ENCODE data around the gene AK9. TPM values are rescaled to one million over a fixed set of nuclear protein-coding genes. Genes with fewer than 3 reads are reported as not detected.

Gene AK9
- total RNA-seq, 1 donor from 2014 or later, result 4.8 TPM

GRCh38 chr6:109706513-109706912, 15.5 kb upstream of the AK9 start:
- TF ChIP-seq, protein P1, sequence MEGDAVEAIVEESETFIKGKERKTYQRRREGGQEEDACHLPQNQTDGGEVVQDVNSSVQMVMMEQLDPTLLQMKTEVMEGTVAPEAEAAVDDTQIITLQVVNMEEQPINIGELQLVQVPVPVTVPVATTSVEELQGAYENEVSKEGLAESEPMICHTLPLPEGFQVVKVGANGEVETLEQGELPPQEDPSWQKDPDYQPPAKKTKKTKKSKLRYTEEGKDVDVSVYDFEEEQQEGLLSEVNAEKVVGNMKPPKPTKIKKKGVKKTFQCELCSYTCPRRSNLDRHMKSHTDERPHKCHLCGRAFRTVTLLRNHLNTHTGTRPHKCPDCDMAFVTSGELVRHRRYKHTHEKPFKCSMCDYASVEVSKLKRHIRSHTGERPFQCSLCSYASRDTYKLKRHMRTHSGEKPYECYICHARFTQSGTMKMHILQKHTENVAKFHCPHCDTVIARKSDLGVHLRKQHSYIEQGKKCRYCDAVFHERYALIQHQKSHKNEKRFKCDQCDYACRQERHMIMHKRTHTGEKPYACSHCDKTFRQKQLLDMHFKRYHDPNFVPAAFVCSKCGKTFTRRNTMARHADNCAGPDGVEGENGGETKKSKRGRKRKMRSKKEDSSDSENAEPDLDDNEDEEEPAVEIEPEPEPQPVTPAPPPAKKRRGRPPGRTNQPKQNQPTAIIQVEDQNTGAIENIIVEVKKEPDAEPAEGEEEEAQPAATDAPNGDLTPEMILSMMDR (conservative IDR thresholded peaks at IDR 0.05), result no peak
- no peaks in the 10 kb centered on the region for H3K27me3 Mint-ChIP-seq (ENCODE audit: low read depth)
- H3K4me1 Mint-ChIP-seq, result peaks cover 16% of the 10 kb centered on the region
- no peak overlapping the region for H3K27ac Mint-ChIP-seq (ENCODE audit: unreplicated experiment)
- peaks cover 18% of the 10 kb centered on the region for H3K36me3 Mint-ChIP-seq (ENCODE audit: low read depth)
- DNase-seq (ENCODE audit: low read depth, low spot score), result no peak
- H3K9me3 Mint-ChIP-seq, result peaks cover 16% of the 10 kb centered on the region
- H3K4me3 Mint-ChIP-seq, result no peak overlapping the region

DNA sequence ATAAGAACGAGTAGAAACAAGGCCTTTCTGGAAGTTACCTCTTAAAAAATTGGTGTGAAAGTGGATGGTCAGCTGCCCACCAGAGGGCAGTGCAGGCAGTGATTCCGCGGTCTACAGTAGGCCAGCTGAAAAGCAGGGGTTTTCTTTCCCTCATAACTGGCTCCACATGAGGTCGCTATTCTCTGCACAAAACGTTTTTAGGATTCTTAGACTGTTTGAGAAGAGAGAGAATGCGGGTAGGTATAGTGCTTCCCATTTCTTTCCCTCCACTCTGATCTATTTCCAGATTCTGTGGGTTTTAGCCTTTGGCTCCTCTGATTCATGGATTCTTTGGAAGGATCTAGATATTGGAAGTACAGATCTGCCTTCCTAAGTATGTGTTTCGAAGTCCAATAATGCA, 14.3 kb upstream of the AK9 start:
- no peak overlapping the region for H3K27ac Mint-ChIP-seq (ENCODE audit: unreplicated experiment)

GRCh38 chr6:109702791-109703190, 11.8 kb upstream of the AK9 start:
- Mint-ChIP-seq H3K27me3 (ENCODE audit: low read depth) (no peaks in the 10 kb centered on the region), H3K36me3 (ENCODE audit: low read depth) (no peaks in the 10 kb centered on the region), H3K4me3 (no peak overlapping the region), H3K4me1 (peaks cover 21% of the 10 kb centered on the region), H3K27ac (ENCODE audit: unreplicated experiment) (no peak overlapping the region), H3K9me3 (no peaks in the 10 kb centered on the region)
- DNase-seq (ENCODE audit: low read depth, low spot score), result no peak
- TF ChIP-seq, protein P1 (conservative IDR thresholded peaks at IDR 0.05), result no peak

More for the DNA sequence above, 14.3 kb upstream of the AK9 start:
- TF ChIP-seq, protein P1 (conservative IDR thresholded peaks at IDR 0.05), result peak; percentile 100
- no peak overlapping the region for H3K4me3 Mint-ChIP-seq
- peaks cover 11% of the 10 kb centered on the region for H3K36me3 Mint-ChIP-seq (ENCODE audit: low read depth)
- H3K4me1 Mint-ChIP-seq, result peaks cover 16% of the 10 kb centered on the region
- H3K27me3 Mint-ChIP-seq (ENCODE audit: low read depth), result no peaks in the 10 kb centered on the region
- peaks cover 11% of the 10 kb centered on the region for H3K9me3 Mint-ChIP-seq
- DNase-seq (ENCODE audit: low read depth, low spot score), result peak; percentile 77

DNA sequence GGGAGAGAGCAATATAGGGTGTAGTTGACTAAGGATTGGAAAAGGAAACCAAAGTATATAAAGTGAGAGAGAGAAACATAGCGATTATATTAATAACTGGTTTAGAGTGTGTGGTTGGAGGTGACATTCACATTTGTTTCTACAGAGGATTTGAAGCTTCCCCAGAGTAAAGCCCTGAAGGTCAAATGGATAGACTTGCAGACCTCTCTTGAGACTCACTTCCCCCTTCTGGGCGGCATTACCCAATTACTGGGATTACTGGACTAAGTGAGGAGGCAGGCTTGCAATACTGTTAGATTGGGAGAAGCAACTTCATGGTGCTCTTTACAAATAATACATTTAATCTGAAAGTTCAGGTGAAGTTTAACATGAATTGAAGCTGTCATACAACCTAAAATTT, 10.8 kb upstream of the AK9 start:
- H3K36me3 Mint-ChIP-seq (ENCODE audit: low read depth), result no peaks in the 10 kb centered on the region
- H3K9me3 Mint-ChIP-seq, result no peaks in the 10 kb centered on the region
- DNase-seq (ENCODE audit: low read depth, low spot score), result no peak
- H3K27me3 Mint-ChIP-seq (ENCODE audit: low read depth), result no peaks in the 10 kb centered on the region
- peaks cover 24% of the 10 kb centered on the region for H3K4me1 Mint-ChIP-seq
- H3K4me3 Mint-ChIP-seq, result no peak overlapping the region
- TF ChIP-seq, protein P1 (conservative IDR thresholded peaks at IDR 0.05), result no peak
- H3K27ac Mint-ChIP-seq (ENCODE audit: unreplicated experiment), result no peak overlapping the region

- TF ChIP-seq, protein P1 (conservative IDR thresholded peaks at IDR 0.05), result no peak
- no peak overlapping the region for H3K27ac Mint-ChIP-seq (ENCODE audit: unreplicated experiment)
- H3K27me3 Mint-ChIP-seq (ENCODE audit: low read depth), result no peaks in the 10 kb centered on the region
- H3K9me3 Mint-ChIP-seq, result peaks cover 4% of the 10 kb centered on the region
- H3K36me3 Mint-ChIP-seq (ENCODE audit: low read depth), result peaks cover 3% of the 10 kb centered on the region
- no peak for DNase-seq (ENCODE audit: low read depth, low spot score)
- peaks cover 19% of the 10 kb centered on the region for H3K4me1 Mint-ChIP-seq
- no peak overlapping the region for H3K4me3 Mint-ChIP-seq
Measured at GRCh38 chr6:109701221-109701620, 10.2 kb upstream of the AK9 start.

GRCh38 chr6:109696355-109696754, 5.4 kb upstream of the AK9 start:
- Mint-ChIP-seq H3K4me1 (peaks cover 18% of the 10 kb centered on the region), H3K9me3 (peaks cover 4% of the 10 kb centered on the region), H3K4me3 (no peak overlapping the region), H3K36me3 (ENCODE audit: low read depth) (peaks cover 6% of the 10 kb centered on the region), H3K27me3 (ENCODE audit: low read depth) (no peaks in the 10 kb centered on the region), H3K27ac (ENCODE audit: unreplicated experiment) (no peak overlapping the region)
- DNase-seq (ENCODE audit: low read depth, low spot score), result no peak
- TF ChIP-seq, protein P1 (conservative IDR thresholded peaks at IDR 0.05), result no peak

All from neural crest cell (in vitro differentiated cells).